ENCODE data around the gene TAMALIN.

The TAMALIN gene

GRCh38 chr12:52056801-52057637 lies 50.3 kb downstream of the TAMALIN start:
- DNase-seq = no peak

GRCh38 chr12:52057638-52058576 lies 51.2 kb downstream of the TAMALIN start:
- DNase-seq = no peak

DNA sequence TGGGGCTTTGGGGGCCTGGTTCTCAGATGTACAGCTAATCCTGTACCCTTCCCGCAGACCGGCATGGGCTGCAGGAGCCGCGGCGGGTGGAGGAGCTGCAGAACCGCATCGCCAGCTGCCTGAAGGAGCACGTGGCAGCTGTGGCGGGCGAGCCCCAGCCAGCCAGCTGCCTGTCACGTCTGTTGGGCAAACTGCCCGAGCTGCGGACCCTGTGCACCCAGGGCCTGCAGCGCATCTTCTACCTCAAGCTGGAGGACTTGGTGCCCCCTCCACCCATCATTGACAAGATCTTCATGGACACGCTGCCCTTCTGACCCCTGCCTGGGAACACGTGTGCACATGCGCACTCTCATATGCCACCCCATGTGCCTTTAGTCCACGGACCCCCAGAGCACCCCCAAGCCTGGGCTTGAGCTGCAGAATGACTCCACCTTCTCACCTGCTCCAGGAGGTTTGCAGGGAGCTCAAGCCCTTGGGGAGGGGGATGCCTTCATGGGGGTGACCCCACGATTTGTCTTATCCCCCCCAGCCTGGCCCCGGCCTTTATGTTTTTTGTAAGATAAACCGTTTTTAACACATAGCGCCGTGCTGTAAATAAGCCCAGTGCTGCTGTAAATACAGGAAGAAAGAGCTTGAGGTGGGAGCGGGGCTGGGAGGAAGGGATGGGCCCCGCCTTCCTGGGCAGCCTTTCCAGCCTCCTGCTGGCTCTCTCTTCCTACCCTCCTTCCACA lies 52.0 kb downstream of the TAMALIN start:
- no peak for DNase-seq

GRCh38 chr12:52059582-52060497 lies 53.1 kb downstream of the TAMALIN start:
- no peak for DNase-seq

DNA sequence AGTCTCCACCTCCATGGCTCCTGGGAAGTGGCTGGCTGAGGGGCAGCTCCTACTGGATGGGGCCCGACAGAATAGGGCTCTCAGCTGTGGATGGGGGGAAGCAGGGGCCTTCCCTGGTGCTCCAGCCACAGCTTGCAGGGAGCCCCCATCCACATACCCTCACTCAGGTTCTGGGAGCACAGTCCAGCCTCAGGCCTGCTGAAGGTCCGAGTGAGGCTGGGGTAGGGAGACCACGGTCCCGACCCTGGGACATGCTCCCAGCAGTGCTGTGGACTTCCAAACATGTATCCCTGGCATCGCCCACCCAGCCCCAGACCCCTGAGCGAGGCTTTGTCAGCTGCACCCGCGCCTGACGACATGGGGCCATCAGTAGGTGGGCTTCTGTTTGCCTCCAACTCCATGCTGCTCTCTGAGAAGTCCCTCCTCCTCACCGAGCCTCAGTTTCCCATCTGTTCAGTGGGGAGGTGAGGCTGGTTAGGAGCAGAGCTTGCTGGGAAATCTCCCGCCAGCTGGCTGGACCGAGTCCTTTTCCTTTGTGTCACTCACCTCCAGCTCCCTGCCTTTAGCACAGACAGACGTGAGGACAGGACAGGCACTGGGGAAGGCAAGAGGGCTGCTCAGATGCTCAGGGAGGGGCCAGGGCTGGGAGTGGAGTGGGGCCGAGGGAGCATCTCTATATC lies 53.9 kb downstream of the TAMALIN start:
- DNase-seq = no peak

DNA sequence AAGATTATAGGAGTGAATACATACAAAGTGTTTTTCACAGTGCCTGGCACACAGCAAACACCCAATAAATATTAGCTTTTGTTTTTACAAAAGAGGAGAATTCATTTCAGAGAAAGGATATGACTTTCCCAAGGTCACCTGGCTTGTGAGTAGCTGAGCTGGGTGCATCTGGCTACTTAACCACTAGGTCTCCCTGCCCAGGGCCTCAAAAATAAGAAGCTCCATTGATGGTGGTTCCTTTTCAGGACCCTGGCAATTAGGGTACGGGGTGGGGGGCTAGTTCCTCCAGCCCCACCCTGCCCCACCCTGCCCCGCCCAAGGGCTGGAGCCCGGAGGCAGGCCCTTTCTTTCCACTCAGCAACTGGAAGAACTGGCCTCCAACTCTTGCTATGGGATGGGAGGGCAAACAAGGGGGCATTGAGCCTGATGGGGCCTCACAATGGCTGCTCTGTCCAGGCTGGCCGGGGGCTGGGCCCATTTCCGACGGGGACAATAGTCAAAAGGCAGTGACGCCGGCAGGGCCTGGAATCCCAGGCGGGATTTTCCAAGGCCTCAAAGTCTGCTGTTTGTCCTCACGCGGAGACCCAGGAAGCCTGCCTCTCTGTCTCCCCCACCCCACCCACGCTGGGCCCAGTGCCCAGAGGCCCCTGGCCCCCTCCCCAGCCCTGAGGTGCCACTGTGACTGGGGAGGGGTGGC lies 54.9 kb downstream of the TAMALIN start:
- DNase-seq = no peak

DNA sequence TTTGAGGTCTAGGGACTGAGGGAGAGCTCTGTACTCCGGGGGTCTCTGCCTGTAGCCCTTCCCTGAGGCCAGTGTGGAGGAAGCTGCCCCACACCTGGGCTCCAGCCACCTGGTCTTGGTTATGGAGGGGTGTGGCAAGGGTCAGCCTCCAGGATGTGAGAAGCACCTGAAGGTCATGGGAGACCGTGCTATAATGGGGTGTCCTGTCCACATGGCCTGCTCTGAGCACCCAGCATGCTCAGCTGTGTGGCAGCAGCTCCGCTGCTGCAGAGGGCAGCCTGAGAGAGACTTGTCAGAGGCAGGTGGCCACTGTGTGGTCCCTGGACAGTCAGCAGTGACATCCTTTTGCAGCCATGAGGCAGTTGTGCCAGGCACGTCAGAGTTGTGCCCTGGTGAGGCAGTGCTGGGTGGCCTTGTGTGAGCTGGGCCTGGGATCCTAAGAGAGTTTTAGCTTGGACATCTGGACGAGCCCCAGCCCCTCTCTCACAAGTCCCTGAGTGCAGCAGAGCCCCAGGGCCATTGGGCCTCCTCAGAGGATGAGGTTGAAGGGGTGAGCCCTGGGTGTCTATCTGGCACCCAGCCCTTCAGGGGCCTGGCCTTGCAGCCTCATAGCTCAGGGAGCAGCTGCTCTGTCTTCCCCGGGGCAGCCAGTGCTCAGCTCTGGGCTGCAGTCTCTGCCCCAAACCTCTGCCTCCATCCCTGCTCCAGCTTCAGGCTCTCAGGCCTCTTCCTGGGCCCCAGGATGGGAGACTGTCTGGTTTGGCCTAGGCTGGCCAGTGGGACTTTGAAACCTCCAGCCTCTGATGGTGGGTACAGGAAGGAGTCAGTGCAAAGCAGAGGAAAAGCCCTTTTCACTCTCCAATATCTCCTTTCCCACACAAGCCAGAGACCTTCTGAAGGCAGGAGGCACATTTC lies 55.7 kb downstream of the TAMALIN start:
- no peak for DNase-seq

GRCh38 chr12:52063082-52063924 lies 56.6 kb downstream of the TAMALIN start:
- DNase-seq = no peak

DNA sequence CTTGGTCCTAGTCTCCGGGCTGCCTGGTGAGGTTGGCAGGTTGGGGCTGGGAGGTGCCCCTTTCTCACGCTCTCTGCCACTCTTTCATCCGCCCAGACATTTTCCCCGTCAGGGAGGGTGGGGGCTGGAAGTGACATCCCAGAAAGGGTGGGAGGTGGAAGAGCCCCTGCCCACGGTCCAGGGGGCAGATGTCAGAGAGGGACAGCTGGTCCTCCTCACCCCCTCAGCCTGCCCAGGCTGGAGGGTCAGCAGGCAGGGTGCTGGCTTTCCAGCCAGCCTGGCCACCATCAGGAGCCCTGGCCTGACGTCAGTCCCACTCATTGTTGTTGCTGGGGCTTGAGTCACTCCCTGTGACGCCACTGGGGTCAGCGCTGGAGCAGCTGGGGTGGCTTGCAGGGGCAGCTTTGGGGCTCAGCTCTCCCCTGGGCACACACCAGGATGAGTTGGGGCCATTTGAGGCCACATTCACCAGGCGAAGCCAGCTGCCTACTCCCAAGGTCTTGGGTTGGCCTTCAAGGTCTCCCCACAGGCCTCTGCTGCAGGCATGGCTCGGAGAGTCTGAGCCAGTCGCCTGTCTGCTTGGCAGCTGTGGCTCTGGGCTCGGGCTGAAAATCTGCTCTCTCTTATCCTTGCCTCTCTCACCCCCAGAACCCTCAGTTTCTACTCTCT lies 57.4 kb downstream of the TAMALIN start:
- no peak for DNase-seq

All from SIG-M5 (cell line).